ENCODE results near the gene POLG. TPM values are rescaled to one million over a fixed set of nuclear protein-coding genes. Genes with fewer than 3 reads are reported as not detected.

POLG gene
- total RNA-seq, 1 donor from 2014 or later, result 69.3 TPM

- Mint-ChIP-seq H3K9me3 (ENCODE audit: low read depth) (no peaks in the 10 kb centered on the region), H3K27ac (no peak overlapping the region), H3K4me1 (ENCODE audit: low read depth) (no peaks in the 10 kb centered on the region), H3K27me3 (peaks cover 85% of the 10 kb centered on the region), H3K36me3 (ENCODE audit: insufficient read depth) (no peaks in the 10 kb centered on the region), H3K4me3 (ENCODE audit: low read depth) (no peak overlapping the region)
- TF ChIP-seq CTCF (IDR thresholded peaks at IDR 0.05; ENCODE audit: unreplicated experiment), result no peak
- DNase-seq (ENCODE audit: low spot score, unreplicated experiment), result no peak
Observed at GRCh38 chr15:89365462-89366065, 30.9 kb upstream of the POLG start.

- H3K4me1 Mint-ChIP-seq (ENCODE audit: low read depth), result no peaks in the 10 kb centered on the region
- H3K9me3 Mint-ChIP-seq (ENCODE audit: low read depth), result no peaks in the 10 kb centered on the region
- TF ChIP-seq CTCF (IDR thresholded peaks at IDR 0.05; ENCODE audit: unreplicated experiment), result no peak
- peaks cover 84% of the 10 kb centered on the region for H3K27me3 Mint-ChIP-seq
- H3K36me3 Mint-ChIP-seq (ENCODE audit: insufficient read depth), result no peaks in the 10 kb centered on the region
- no peak overlapping the region for H3K4me3 Mint-ChIP-seq (ENCODE audit: low read depth)
- no peak overlapping the region for H3K27ac Mint-ChIP-seq
- no peak for DNase-seq (ENCODE audit: low spot score, unreplicated experiment)
Observed at GRCh38 chr15:89364741-89365450, 30.3 kb upstream of the POLG start.

GRCh38 chr15:89364341-89364740, 29.7 kb upstream of the POLG start:
- H3K27ac Mint-ChIP-seq, result no peak overlapping the region
- H3K36me3 Mint-ChIP-seq (ENCODE audit: insufficient read depth), result no peaks in the 10 kb centered on the region
- no peak overlapping the region for H3K4me3 Mint-ChIP-seq (ENCODE audit: low read depth)
- H3K4me1 Mint-ChIP-seq (ENCODE audit: low read depth), result no peaks in the 10 kb centered on the region
- no peak for DNase-seq (ENCODE audit: low spot score, unreplicated experiment)
- H3K27me3 Mint-ChIP-seq, result peaks cover 84% of the 10 kb centered on the region
- no peaks in the 10 kb centered on the region for H3K9me3 Mint-ChIP-seq (ENCODE audit: low read depth)
- TF ChIP-seq CTCF (IDR thresholded peaks at IDR 0.05; ENCODE audit: unreplicated experiment), result no peak

- no peak for TF ChIP-seq CTCF (IDR thresholded peaks at IDR 0.05; ENCODE audit: unreplicated experiment)
- H3K36me3 Mint-ChIP-seq (ENCODE audit: insufficient read depth), result no peaks in the 10 kb centered on the region
- H3K4me3 Mint-ChIP-seq (ENCODE audit: low read depth), result no peak overlapping the region
- no peaks in the 10 kb centered on the region for H3K4me1 Mint-ChIP-seq (ENCODE audit: low read depth)
- peaks cover 81% of the 10 kb centered on the region for H3K27me3 Mint-ChIP-seq
- H3K27ac Mint-ChIP-seq, result no peak overlapping the region
- no peaks in the 10 kb centered on the region for H3K9me3 Mint-ChIP-seq (ENCODE audit: low read depth)
- DNase-seq (ENCODE audit: low spot score, unreplicated experiment), result no peak
Observed at GRCh38 chr15:89363770-89364169, 29.1 kb upstream of the POLG start.

GRCh38 chr15:89363133-89363532, 28.5 kb upstream of the POLG start:
- no peaks in the 10 kb centered on the region for H3K36me3 Mint-ChIP-seq (ENCODE audit: insufficient read depth)
- no peaks in the 10 kb centered on the region for H3K4me1 Mint-ChIP-seq (ENCODE audit: low read depth)
- no peak for DNase-seq (ENCODE audit: low spot score, unreplicated experiment)
- no peaks in the 10 kb centered on the region for H3K9me3 Mint-ChIP-seq (ENCODE audit: low read depth)
- H3K27me3 Mint-ChIP-seq, result peaks cover 83% of the 10 kb centered on the region
- H3K27ac Mint-ChIP-seq, result no peak overlapping the region
- H3K4me3 Mint-ChIP-seq (ENCODE audit: low read depth), result no peak overlapping the region
- no peak for TF ChIP-seq CTCF (IDR thresholded peaks at IDR 0.05; ENCODE audit: unreplicated experiment)

All from progenitor cell of endocrine pancreas (in vitro differentiated cells).